CD4-positive, alpha-beta T cell treated with Interferon alpha-2 for 1 hour (primary cell): ENCODE data around the gene AP3M1.
"Not testable (repeated sequence)": the region's sequence is repeated elsewhere in the genome, so short reads cannot be mapped to it uniquely, and the experiment has no call there.

Experiments used
- DNase-seq, 2 donors: peaks; one replicate each; pipeline ENCODE4 v3.0.0-alpha.2; 2020 to 2022

The AP3M1 gene

DNA sequence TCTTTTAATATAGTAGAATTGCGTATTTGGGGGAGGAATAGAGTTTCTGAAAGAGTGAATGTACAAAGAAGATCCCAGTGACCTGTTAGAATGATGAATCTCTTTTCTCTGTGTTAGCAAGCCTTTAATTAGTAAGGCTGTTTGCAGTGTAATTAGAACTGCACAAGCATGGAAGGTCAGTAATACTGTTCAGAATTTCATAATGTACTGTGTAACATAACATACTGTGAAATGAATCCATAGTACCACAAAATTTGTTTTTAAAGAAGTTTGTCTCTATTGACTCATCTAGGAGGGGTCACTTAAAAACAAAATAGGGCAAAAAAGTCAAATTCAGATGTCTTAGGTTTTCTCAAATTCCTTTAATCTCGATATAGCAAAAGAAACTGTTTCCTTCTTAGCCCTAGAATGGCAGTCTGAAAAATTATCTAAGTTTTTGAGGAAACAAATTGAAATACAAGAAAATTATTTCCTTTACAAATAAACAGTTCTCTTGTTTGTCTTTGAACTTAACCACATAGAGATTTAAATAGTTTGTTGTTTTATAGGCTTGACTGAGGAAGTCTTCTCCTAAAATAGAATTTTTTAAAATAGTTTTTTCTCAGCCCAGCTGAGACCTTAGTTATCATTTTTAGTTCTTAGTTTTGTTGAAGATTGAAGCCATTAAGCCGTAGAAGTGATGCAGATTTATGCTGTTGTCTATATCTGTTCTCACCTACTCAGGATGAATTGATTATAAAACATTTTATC is 12.9 kb upstream of the AP3M1 start:
- DNase-seq: no peak

DNA sequence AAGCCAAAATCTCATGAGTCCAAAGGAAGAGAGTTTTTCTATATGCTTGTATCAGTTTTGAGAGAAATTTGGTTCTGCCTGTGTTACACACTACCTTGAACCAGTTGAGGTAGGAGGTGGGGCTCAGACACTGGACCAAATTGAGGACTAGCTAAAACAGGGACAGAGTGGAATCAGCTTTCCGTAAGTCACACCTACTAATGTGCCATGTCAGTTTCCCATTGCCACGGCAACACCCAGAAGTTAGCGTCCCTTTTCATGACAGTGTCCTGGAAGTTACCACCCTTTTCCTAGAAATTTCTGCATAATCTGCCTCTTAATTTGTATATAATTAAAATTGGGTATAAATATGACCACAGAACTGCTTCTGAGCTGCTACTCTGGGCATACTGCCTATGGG is 9.4 kb upstream of the AP3M1 start:
- no peak for DNase-seq

DNA sequence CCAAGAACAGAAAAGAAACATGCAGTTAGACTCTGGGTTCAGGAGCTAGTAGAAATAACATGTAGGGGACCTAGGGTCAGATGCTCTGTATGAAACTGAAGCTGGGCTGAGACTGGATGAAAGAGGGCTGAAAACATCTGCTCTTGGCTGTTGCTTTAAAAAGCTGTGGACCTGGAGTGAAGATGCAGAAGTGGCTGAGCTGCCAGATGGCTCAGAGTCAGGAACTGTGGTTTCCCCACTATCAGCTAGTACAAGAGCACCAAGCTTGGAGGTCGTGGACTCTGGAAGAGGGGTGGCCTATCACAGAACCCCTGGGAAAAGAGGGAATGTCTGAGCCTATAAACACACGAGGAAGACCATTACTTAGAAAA is 6.3 kb upstream of the AP3M1 start:
- DNase-seq: no peak

- DNase-seq: no peak
Observed at GRCh38 chr10:74153676-74154075, 3.0 kb upstream of the AP3M1 start.

DNA sequence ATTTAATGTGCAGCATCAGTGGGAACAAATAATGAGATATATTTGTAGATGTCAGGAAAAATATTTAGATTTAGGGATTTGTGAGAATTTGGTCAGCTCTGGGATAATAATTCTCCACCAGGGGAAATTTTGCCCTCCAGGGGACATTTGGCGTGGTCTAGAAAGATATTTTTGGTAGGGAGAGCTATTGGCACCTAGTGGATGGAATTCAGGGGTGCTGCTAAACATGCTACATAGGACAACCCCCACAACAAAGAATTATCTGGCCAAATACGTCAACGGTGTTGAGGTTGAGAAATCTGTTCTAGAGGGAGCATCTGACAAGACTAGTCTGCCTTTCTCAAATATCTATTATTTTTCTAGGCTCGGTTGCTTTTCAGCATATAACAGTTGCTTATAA is 2.5 kb upstream of the AP3M1 start:
- no peak for DNase-seq

DNA sequence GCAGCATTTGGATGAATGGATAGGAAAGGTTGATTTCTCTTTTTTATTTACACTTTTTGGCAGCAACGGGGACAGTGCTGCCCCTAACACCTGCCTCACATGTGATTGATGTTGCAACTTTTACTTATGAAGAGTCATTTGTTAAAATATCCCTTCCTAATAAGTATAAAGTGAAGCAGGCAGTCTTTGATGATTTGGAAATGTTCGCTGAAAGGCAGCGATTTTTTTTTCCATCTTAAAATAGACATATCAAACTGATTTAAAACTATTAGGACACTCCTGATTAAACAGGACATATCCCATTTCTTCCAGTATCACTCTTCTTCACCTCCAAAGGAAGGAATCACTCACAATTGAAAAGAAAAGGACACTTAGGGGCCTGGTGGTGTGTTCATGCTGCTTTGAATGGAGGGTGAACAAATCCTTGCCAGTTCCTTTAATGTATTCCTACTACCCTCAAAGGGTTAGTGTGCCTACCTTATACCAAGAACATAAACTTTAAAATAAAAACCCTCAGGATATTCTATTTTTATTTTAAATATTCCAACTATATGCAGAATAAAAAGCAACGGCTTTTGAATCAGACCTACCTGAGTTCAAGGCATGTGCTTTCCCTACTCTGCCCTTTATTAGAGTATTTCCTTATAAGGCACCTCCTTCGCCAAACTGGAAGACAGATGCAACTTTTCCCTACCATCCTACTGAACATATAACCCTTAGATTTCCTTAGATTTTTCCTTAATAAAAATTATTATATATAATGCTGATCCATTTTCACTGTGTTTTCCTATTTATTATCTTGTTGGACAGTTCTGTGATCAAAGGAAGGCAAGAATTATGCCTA is 1.5 kb upstream of the AP3M1 start:
- DNase-seq: no peak

DNA sequence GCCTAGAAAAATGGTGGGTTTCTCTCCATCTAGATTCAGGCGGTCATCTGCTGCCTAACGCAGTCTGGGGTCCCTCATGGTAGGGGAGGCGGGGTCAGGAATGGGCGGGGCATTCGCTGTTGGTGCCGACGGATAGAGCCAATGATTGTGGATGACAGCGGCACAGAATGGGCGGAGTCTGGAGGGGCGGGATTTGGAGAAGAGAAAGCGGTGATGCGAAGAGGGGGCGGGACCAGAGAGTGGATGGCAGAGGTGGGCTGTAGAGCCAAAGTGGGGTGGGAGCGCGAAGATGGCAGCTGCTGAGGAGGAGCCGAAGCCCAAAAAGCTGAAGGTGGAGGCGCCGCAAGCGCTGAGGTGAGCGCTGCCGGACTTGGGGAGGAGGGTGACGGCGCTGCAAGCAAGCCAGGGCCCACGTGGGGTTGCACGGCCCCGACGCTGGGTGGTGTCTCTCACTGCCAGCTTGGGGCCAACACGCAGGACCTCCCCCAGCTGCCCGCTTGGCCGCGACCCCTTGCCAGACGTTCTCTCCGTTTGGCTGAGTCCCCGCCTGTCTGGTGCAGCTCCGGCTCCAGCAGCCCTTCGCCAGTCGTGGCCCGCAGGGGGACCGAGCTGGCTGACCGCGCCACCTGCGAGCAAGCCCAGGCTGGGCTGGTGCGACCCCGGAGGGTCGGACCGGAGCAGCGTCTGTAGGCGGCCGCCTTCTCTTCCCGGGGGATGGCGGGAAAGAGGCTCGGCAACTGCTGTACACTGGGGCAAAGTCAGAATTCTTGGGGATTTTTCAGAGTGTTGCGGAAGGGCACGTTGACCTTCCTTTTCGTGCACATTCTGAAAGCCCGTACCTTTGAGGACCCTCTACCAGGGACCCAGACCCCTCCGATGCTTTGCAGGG is 606 bp upstream of the AP3M1 start, which contains the start of gene ADK:
TSS of gene ADK (plus strand) at position 232 of the 889 bp plus-strand sequence. CDS start at position 290, 58 bp downstream.
- DNase-seq: peak; percentile 99 to 100

GRCh38 chr10:74146980-74147379 is 3.6 kb downstream of the AP3M1 start:
- not testable (repeated sequence) for DNase-seq

GRCh38 chr10:74145133-74145532 is 5.5 kb downstream of the AP3M1 start:
- DNase-seq: no peak

- DNase-seq: no peak
Observed at GRCh38 chr10:74140553-74140952, 10.1 kb downstream of the AP3M1 start.

- no peak for DNase-seq
Observed at GRCh38 chr10:74139981-74140380, 10.6 kb downstream of the AP3M1 start.

GRCh38 chr10:74138596-74138995 is 12.0 kb downstream of the AP3M1 start:
- DNase-seq: not testable (repeated sequence)

GRCh38 chr10:74137992-74138391 is 12.6 kb downstream of the AP3M1 start:
- DNase-seq: no peak

GRCh38 chr10:74135452-74135851 is 15.2 kb downstream of the AP3M1 start:
- DNase-seq: no peak

DNA sequence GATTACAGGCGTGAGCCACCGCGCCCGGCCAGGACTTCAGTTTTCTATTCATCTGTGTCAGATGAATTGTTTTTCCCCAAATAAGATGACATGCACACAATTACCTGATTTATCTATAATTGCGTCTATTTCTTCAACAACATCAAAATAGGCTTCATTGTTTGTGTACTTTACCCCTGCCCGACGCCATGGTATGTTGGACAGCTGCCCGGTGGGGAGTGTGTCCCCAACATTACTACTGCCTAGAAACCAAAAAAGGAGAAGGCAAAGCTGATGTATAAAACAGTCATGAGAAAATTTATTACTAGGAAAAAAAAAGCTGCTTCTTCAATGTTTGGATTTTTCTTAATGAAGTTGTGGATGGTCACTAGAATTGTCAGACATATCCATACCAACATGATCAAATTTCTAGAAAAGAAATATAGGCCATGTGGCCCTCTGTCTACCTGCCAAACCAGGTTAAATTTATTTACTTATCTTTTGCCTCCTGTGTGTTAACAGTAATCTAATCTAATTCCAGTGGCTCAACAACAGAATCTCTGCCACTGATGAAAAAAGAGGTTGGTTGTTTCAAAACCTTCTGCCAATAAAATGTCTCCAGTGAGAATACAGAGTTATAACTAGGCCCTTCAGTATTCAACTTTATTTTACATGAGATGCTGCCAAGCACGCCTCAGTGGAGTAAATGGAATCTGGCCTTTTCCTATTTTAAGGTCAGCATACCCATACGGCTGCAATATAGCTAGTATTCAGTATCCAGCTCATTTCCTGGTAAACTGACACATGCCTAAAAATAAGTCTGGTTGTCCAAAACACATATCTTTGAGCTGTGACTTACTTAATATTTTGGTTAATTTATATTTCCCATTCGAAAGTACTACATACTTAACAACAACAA is 16.5 kb downstream of the AP3M1 start:
- DNase-seq: no peak

DNA sequence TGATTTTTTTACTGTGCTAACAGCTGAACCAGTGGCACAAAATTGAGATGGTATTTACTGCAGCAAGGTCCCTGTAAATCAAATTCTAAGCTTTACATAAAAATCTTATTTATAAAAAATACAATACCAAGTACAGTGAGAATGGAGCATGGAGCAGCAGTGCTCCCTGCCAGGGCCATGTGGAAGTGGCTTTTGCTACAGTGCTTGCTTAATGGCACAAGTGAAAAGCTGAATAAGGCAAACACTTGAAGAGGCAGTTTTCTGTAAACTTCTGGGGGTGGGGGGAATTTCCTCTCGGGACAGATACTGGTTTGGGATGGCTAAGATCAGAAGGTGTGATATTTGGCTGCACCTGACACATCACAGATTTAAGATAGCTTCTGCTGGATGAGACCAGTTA is 27.5 kb downstream of the AP3M1 start:
- no peak for DNase-seq

GRCh38 chr10:74122060-74122459 is 28.6 kb downstream of the AP3M1 start:
- DNase-seq: no peak

GRCh38 chr10:74121368-74121767 is 29.3 kb downstream of the AP3M1 start:
- no peak for DNase-seq

DNA sequence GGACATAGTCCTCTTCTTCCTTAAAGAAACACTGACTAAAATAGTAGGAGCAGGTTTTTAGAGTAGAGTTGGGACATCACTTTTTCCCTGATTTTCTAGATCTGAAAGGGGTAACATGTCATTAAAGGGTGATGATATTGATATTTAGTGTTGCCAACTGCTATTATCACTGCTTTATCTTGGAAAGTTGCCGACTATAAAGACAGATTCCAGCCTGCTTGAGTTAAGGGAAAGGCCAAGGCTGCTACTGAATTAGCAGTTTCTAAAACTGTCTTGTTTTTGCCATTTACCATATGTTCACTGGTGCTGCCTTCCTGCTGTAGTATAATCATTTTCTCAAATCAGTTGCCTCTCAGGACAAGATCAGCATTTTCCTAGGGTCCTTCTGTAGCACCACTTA is 29.7 kb downstream of the AP3M1 start:
- no peak for DNase-seq

DNA sequence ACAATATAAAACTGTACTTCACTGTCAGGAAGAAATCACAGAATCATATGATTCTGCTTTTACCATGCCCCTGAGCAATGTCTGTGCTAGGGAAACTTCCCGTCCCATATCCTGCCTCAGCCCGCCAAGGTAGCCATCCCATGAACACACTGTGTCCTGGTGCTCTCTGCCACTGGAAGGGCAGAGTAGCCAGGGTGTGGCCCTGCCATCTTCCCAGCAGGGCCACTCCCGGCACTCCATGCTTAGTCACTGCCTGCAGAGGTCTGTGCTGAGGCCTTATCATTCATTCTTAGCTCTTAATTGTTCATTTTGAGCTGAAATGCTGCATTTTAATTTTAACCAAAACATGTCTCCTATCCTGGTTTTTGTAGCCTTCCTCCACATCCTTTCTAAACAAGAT is 31.8 kb downstream of the AP3M1 start:
- DNase-seq: no peak

GRCh38 chr10:74117738-74118137 is 32.9 kb downstream of the AP3M1 start:
- no peak for DNase-seq

- DNase-seq: no peak
Observed at GRCh38 chr10:74114041-74114448, 36.6 kb downstream of the AP3M1 start.
